CD14-positive monocyte (primary cell): ENCODE results near the gene DYSF. TPM values are rescaled to one million over a fixed set of nuclear protein-coding genes. Genes with fewer than 3 reads are reported as not detected.

Experiments
- DNase-seq, 3 donors: peaks; one replicate each; pipeline ENCODE4 v3.0.0-alpha.2; 2011 to 2022
- H2AFZ ChIP-seq: 2 replicates; pipeline ENCODE4 v1.6.0; 2012; ENCODE audit warnings: mild to moderate bottlenecking, low read depth, low read length, inconsistent platforms; ENCODE audit not compliant: insufficient read depth, poor library complexity, severe bottlenecking
- H3K27ac ChIP-seq, 2 donors: 1 replicate in 1 of 2; 2 replicates in 1 of 2; pipeline ENCODE4 v1.5.1; 2012 to 2013; ENCODE audit warnings: low read length in 2 of 2, control low read depth in 1 of 2, inconsistent platforms in 1 of 2, low read depth in 1 of 2, mild to moderate bottlenecking in 1 of 2
- H3K27me3 ChIP-seq, 2 donors: one replicate each; pipeline versions ENCODE4 v1.6.0 to v1.6.1; 2011 to 2013; ENCODE audit warnings: low read length in 2 of 2; ENCODE audit not compliant: control insufficient read depth in 2 of 2, insufficient read depth in 2 of 2
- H3K36me3 ChIP-seq, 2 donors: replicated peaks in 1 of 2; 1 replicate in 1 of 2; 2 replicates in 1 of 2; pipeline versions ENCODE4 v1.5.1 to v1.6.1; 2012 to 2013; ENCODE audit warnings: low read length in 2 of 2, control low read depth in 1 of 2, inconsistent platforms in 1 of 2, mild to moderate bottlenecking in 1 of 2; ENCODE audit not compliant: insufficient read depth in 2 of 2, control insufficient read depth in 1 of 2
- H3K4me1 ChIP-seq, 2 donors: 1 replicate in 1 of 2; 2 replicates in 1 of 2; pipeline versions ENCODE4 v1.5.1 to v1.6.1; 2012 to 2013; ENCODE audit warnings: low read length in 2 of 2, control low read depth in 1 of 2, inconsistent platforms in 1 of 2, mild to moderate bottlenecking in 1 of 2, moderate library complexity in 1 of 2; ENCODE audit not compliant: insufficient read depth in 2 of 2, control insufficient read depth in 1 of 2
- H3K4me2 ChIP-seq: replicated peaks from 2 replicates; pipeline ENCODE3; 2012; ENCODE audit warnings: low read length, moderate library complexity, mild to moderate bottlenecking; ENCODE audit not compliant: poor library complexity, severe bottlenecking; ENCODE audit errors: extremely low read depth
- H3K4me3 ChIP-seq, 3 experiments: fragments of 200-600 bp in 1 of 3; sonication (generic) in 1 of 3; replicated peaks in 1 of 3; 1 replicate in 2 of 3; 2 replicates in 1 of 3; pipeline ENCODE4 v1.5.1; 2011 to 2013; ENCODE audit warnings: low read length in 3 of 3, mild to moderate bottlenecking in 3 of 3, control low read depth in 2 of 3, low read depth in 2 of 3, inconsistent platforms in 1 of 3, moderate library complexity in 1 of 3
- H3K79me2 ChIP-seq: 2 replicates; pipeline ENCODE4 v1.6.0; 2012; ENCODE audit warnings: mild to moderate bottlenecking, control low read depth, inconsistent platforms, low read length, moderate library complexity; ENCODE audit not compliant: insufficient read depth
- H3K9ac ChIP-seq: 2 replicates; pipeline ENCODE4 v1.6.0; 2017; ENCODE audit warnings: low read length, mild to moderate bottlenecking; ENCODE audit not compliant: insufficient read depth, poor library complexity, severe bottlenecking
- H3K9me3 ChIP-seq, 2 donors: replicated peaks in 1 of 2; 1 replicate in 1 of 2; 2 replicates in 1 of 2; pipeline versions ENCODE4 v1.5.1 to v1.6.1; 2012 to 2013; ENCODE audit warnings: low read length in 2 of 2, control low read depth in 1 of 2; ENCODE audit not compliant: control insufficient read depth in 1 of 2, insufficient read depth in 1 of 2
- H4K20me1 ChIP-seq: 2 replicates; pipeline ENCODE4 v1.6.0; 2012; ENCODE audit warnings: mild to moderate bottlenecking, low read length, control low read depth, moderate library complexity; ENCODE audit not compliant: insufficient read depth
- H3K27ac Mint-ChIP-seq, 7 donors: one replicate each; pipeline ENCODE4 v1.8.0; 2020; ENCODE audit warnings: mild to moderate bottlenecking in 7 of 7, mixed read lengths in 7 of 7, moderate library complexity in 6 of 7, inconsistent platforms in 2 of 7
- H3K27me3 Mint-ChIP-seq, 3 donors: one replicate each; pipeline ENCODE4 v1.8.0; 2021 to 2022; ENCODE audit warnings: low read depth in 3 of 3, mild to moderate bottlenecking in 3 of 3, mixed read lengths in 3 of 3, moderate library complexity in 3 of 3, inconsistent platforms in 1 of 3
- H3K36me3 Mint-ChIP-seq, 2 donors: one replicate each; pipeline ENCODE4 v1.8.0; 2020; ENCODE audit warnings: mixed read lengths in 2 of 2, inconsistent platforms in 1 of 2, mild to moderate bottlenecking in 1 of 2
- H3K4me1 Mint-ChIP-seq: one replicate; pipeline ENCODE4 v1.8.0; 2020; ENCODE audit warnings: mild to moderate bottlenecking, mixed read lengths
- H3K4me3 Mint-ChIP-seq, 2 donors: one replicate each; pipeline ENCODE4 v1.8.0; 2020; ENCODE audit warnings: mild to moderate bottlenecking in 2 of 2, mixed read lengths in 2 of 2, moderate library complexity in 1 of 2
- H3K9me3 Mint-ChIP-seq, 7 donors: one replicate each; pipeline ENCODE4 v1.8.0; 2020 to 2022; ENCODE audit warnings: mixed read lengths in 7 of 7, mild to moderate bottlenecking in 6 of 7, moderate library complexity in 6 of 7, inconsistent platforms in 2 of 7
- CTCF ChIP-seq: fragments of 200-600 bp; IDR thresholded peaks from one replicate; pipeline ENCODE4 v1.8.0; 2022; ENCODE audit warnings: antibody characterized with exemption, mild to moderate bottlenecking
- WGBS: methylation state at CpG from one replicate; pipeline ENCODE4 v1.1.5; 2013; ENCODE audit warnings: missing lambda C conversion rate; ENCODE audit not compliant: insufficient coverage; 5-methylcytosine and 5-hydroxymethylcytosine counted together
- intact Hi-C, 2 donors: fragments of 100-400 bp; cut with micrococcal nuclease; formaldehyde crosslinking; loops; one replicate each; pipeline versions ENCODE4 v1.15.0 to v1.15.1; 2023
- polyA plus RNA-seq, 3 donors: library from polyadenylated mRNA; depleted of rRNA in 1 of 3; unstranded in 2 of 3; stranded (reverse) in 1 of 3; fragments of 300-500 nt in 2 of 3; fragments of >200 nt in 1 of 3; fragmentation: Illumina TruSeq in 2 of 3; gene quantifications; 1 replicate in 2 of 3; 2 replicates in 1 of 3; pipeline ENCODE4 v1.2.3, GENCODE V29; 2012 to 2021

DYSF gene
- polyA plus RNA-seq, 3 donors = 16.1 to 72.5 (median 31.2) TPM

GRCh38 chr2:71589763-71590162 is 136.4 kb downstream of the DYSF start:
- Mint-ChIP-seq H3K9me3 (no peaks in the 10 kb centered on the region), H3K27ac (no peak overlapping the region), H3K4me3 (no peak overlapping the region), H3K4me1 (peaks cover 2% of the 10 kb centered on the region), H3K27me3 (peaks cover 0 to 2% (median 2%) of the 10 kb centered on the region in 3 donors), H3K36me3 (peaks cover 89 to 91% of the 10 kb centered on the region in 2 donors)
- peaks cover 65 to 100% of the 10 kb centered on the region in 2 donors for H3K36me3 ChIP-seq
- H3K4me3 ChIP-seq = no peak overlapping the region
- H2AFZ ChIP-seq = no peak overlapping the region
- no peak overlapping the region for H3K27ac ChIP-seq
- no peak for DNase-seq
- H3K4me2 ChIP-seq = no peak overlapping the region
- H3K9me3 ChIP-seq = no peaks in the 10 kb centered on the region
- no peaks in the 10 kb centered on the region for H3K4me1 ChIP-seq
- no peak for TF ChIP-seq CTCF
- intact Hi-C loops = no loop called here
- 100% methylated on average over 1 of the region's 10 CpGs for WGBS
- H4K20me1 ChIP-seq = peaks cover 84% of the 10 kb centered on the region
- no peaks in the 10 kb centered on the region for H3K27me3 ChIP-seq
- no peak overlapping the region for H3K9ac ChIP-seq
- H3K79me2 ChIP-seq = no peaks in the 10 kb centered on the region

DNA sequence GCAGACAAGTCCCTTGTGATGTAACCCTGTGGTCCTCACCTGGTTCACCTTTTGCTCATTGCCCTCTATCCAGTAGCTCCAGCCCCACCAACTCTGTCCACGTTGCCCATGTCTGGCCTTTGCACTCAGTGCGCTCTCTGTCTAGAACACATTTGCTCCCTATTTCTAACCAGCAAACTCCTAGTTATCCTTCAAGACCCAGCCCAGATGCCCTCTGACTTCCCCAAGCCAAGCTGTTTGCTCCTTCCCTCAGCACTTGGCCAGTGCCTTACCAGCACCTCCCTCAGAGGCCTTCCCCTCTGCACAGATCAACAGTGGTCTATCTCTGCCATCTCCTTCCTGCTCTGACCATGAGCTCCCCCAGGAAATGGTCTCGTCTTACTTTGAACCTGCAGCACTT is 137.7 kb downstream of the DYSF start:
- H3K27ac Mint-ChIP-seq = no peak overlapping the region
- H3K9me3 Mint-ChIP-seq = no peaks in the 10 kb centered on the region
- Histone ChIP-seq H3K9ac (no peak overlapping the region), H3K4me3 (no peak overlapping the region), H3K9me3 (no peaks in the 10 kb centered on the region), H3K36me3 (peaks cover 62 to 100% of the 10 kb centered on the region in 2 donors), H2AFZ (no peak overlapping the region), H3K4me1 (no peaks in the 10 kb centered on the region), H4K20me1 (peaks cover 86% of the 10 kb centered on the region), H3K27ac (no peak overlapping the region), H3K79me2 (no peaks in the 10 kb centered on the region), H3K4me2 (no peak overlapping the region), H3K27me3 (no peaks in the 10 kb centered on the region)
- H3K4me3 Mint-ChIP-seq = no peak overlapping the region
- no peak for DNase-seq
- intact Hi-C loops = no loop called here
- WGBS = 93% methylated on average over 3 of the region's 3 CpGs
- peaks cover 85 to 89% of the 10 kb centered on the region in 2 donors for H3K36me3 Mint-ChIP-seq
- TF ChIP-seq CTCF = no peak
- peaks cover 2% of the 10 kb centered on the region for H3K4me1 Mint-ChIP-seq
- H3K27me3 Mint-ChIP-seq = peaks cover 0 to 2% (median 2%) of the 10 kb centered on the region in 3 donors
